Stimulated activated naive B cell treated with anti-CD40 and anti-IgM and Interleukin-4, amounts not matched to agents 10 μg/mL and 1 μg/mL and 100 μg/mL, for 72 hours (primary cell): ENCODE measurements around the gene CROCC2.

Experiments
- ATAC-seq, 2 donors: fragments of 150-1000 bp; cut with Tn5 transposase; replicated peaks; 2 replicates each; pipeline ENCODE4 v1.10.0; 2021; ENCODE audit warnings: moderate library complexity in 1 of 2
- DNase-seq: peaks from one replicate; pipeline ENCODE4 v3.0.0; 2021
- H3K27ac Mint-ChIP-seq: one replicate; pipeline ENCODE4 v1.8.0; 2022; ENCODE audit warnings: mild to moderate bottlenecking, mixed read lengths
- H3K27me3 Mint-ChIP-seq, 2 donors: one replicate each; pipeline ENCODE4 v1.8.0; 2022; ENCODE audit warnings: mixed read lengths in 2 of 2
- H3K36me3 Mint-ChIP-seq, 2 donors: one replicate each; pipeline ENCODE4 v1.8.0; 2022; ENCODE audit warnings: mixed read lengths in 2 of 2, mild to moderate bottlenecking in 1 of 2
- H3K4me1 Mint-ChIP-seq, 2 donors: one replicate each; pipeline ENCODE4 v1.8.0; 2022; ENCODE audit warnings: mixed read lengths in 2 of 2, mild to moderate bottlenecking in 1 of 2
- H3K4me3 Mint-ChIP-seq, 2 donors: one replicate each; pipeline ENCODE4 v1.8.0; 2022; ENCODE audit warnings: mild to moderate bottlenecking in 2 of 2, mixed read lengths in 2 of 2, moderate library complexity in 1 of 2
- H3K9me3 Mint-ChIP-seq, 2 donors: one replicate each; pipeline ENCODE4 v1.8.0; 2022; ENCODE audit warnings: mixed read lengths in 2 of 2, mild to moderate bottlenecking in 1 of 2

CROCC2 gene

GRCh38 chr2:240952496-240953246 lies 46.5 kb downstream of the CROCC2 start:
- DNase-seq, result no peak
- Mint-ChIP-seq H3K27ac (no peak overlapping the region), H3K9me3 (no peaks in the 10 kb centered on the region), H3K4me3 (no peak overlapping the region), H3K4me1 (no peaks in the 10 kb centered on the region), H3K27me3 (peaks cover 8 to 19% of the 10 kb centered on the region in 2 donors), H3K36me3 (no peaks in the 10 kb centered on the region)
- ATAC-seq, result no peak

GRCh38 chr2:240953426-240954410 lies 47.6 kb downstream of the CROCC2 start:
- Mint-ChIP-seq H3K9me3 (no peaks in the 10 kb centered on the region), H3K4me1 (no peaks in the 10 kb centered on the region), H3K4me3 (no peak overlapping the region), H3K27ac (no peak overlapping the region), H3K36me3 (no peaks in the 10 kb centered on the region), H3K27me3 (peaks cover 8 to 22% of the 10 kb centered on the region in 2 donors)
- ATAC-seq (no peak), DNase-seq (no peak)

GRCh38 chr2:240954436-240955305 lies 48.5 kb downstream of the CROCC2 start:
- no peaks in the 10 kb centered on the region for H3K36me3 Mint-ChIP-seq
- no peaks in the 10 kb centered on the region for H3K9me3 Mint-ChIP-seq
- H3K4me3 Mint-ChIP-seq, result no peak overlapping the region
- DNase-seq (no peak), ATAC-seq (no peak)
- H3K27ac Mint-ChIP-seq, result no peak overlapping the region
- peaks cover 14 to 30% of the 10 kb centered on the region in 2 donors for H3K27me3 Mint-ChIP-seq
- H3K4me1 Mint-ChIP-seq, result peaks cover 0 to 2% of the 10 kb centered on the region in 2 donors

GRCh38 chr2:240955306-240956170 lies 49.4 kb downstream of the CROCC2 start:
- Mint-ChIP-seq H3K4me1 (peaks cover 0 to 2% of the 10 kb centered on the region in 2 donors), H3K4me3 (no peak overlapping the region), H3K36me3 (no peaks in the 10 kb centered on the region), H3K9me3 (no peaks in the 10 kb centered on the region), H3K27ac (no peak overlapping the region), H3K27me3 (peaks cover 14 to 38% of the 10 kb centered on the region in 2 donors)
- DNase-seq, result no peak
- no peak for ATAC-seq

- Mint-ChIP-seq H3K27ac (no peak overlapping the region), H3K9me3 (no peaks in the 10 kb centered on the region), H3K4me3 (no peak overlapping the region), H3K36me3 (no peaks in the 10 kb centered on the region), H3K4me1 (peaks cover 0 to 2% of the 10 kb centered on the region in 2 donors), H3K27me3 (peaks cover 14 to 39% of the 10 kb centered on the region in 2 donors)
- ATAC-seq (no peak), DNase-seq (no peak)
These were observed 50.2 kb downstream of the CROCC2 start for GRCh38 chr2:240956171-240956934.

GRCh38 chr2:240956935-240957655 lies 51.0 kb downstream of the CROCC2 start:
- Mint-ChIP-seq H3K9me3 (no peaks in the 10 kb centered on the region), H3K27ac (no peak overlapping the region), H3K4me3 (no peak overlapping the region), H3K4me1 (peaks cover 0 to 2% of the 10 kb centered on the region in 2 donors), H3K27me3 (peaks cover 14 to 39% of the 10 kb centered on the region in 2 donors), H3K36me3 (no peaks in the 10 kb centered on the region)
- ATAC-seq, result no peak
- DNase-seq, result no peak

GRCh38 chr2:240957656-240958365 lies 51.7 kb downstream of the CROCC2 start:
- peaks cover 0 to 2% of the 10 kb centered on the region in 2 donors for H3K4me1 Mint-ChIP-seq
- no peak overlapping the region for H3K4me3 Mint-ChIP-seq
- no peaks in the 10 kb centered on the region for H3K9me3 Mint-ChIP-seq
- no peak for ATAC-seq
- no peak for DNase-seq
- no peaks in the 10 kb centered on the region for H3K36me3 Mint-ChIP-seq
- peaks cover 14 to 39% of the 10 kb centered on the region in 2 donors for H3K27me3 Mint-ChIP-seq
- H3K27ac Mint-ChIP-seq, result no peak overlapping the region

- ATAC-seq, result no peak
- Mint-ChIP-seq H3K27me3 (peaks cover 14 to 39% of the 10 kb centered on the region in 2 donors), H3K4me3 (no peak overlapping the region), H3K36me3 (no peaks in the 10 kb centered on the region), H3K27ac (no peak overlapping the region), H3K9me3 (no peaks in the 10 kb centered on the region), H3K4me1 (peaks cover 0 to 2% of the 10 kb centered on the region in 2 donors)
- no peak for DNase-seq
These were observed 52.5 kb downstream of the CROCC2 start for GRCh38 chr2:240958366-240959213.

GRCh38 chr2:240959214-240959940 lies 53.2 kb downstream of the CROCC2 start:
- Mint-ChIP-seq H3K27me3 (peaks cover 19 to 39% of the 10 kb centered on the region in 2 donors), H3K27ac (no peak overlapping the region), H3K36me3 (no peaks in the 10 kb centered on the region), H3K4me1 (peaks cover 0 to 2% of the 10 kb centered on the region in 2 donors), H3K9me3 (no peaks in the 10 kb centered on the region), H3K4me3 (no peak overlapping the region)
- DNase-seq (no peak), ATAC-seq (no peak)

GRCh38 chr2:240959941-240960308 lies 53.8 kb downstream of the CROCC2 start:
- Mint-ChIP-seq H3K4me3 (no peak overlapping the region), H3K36me3 (no peaks in the 10 kb centered on the region), H3K4me1 (peaks cover 0 to 2% of the 10 kb centered on the region in 2 donors), H3K9me3 (no peaks in the 10 kb centered on the region), H3K27ac (no peak overlapping the region), H3K27me3 (peaks cover 19 to 40% of the 10 kb centered on the region in 2 donors)
- DNase-seq, result no peak
- ATAC-seq, result no peak
